WERI-Rb-1 (cell line): ENCODE measurements around the gene SNAP47.

Experiments used
- DNase-seq: peaks from one replicate; pipeline ENCODE4 v3.0.0-alpha.2; 2020
- H3K27ac ChIP-seq: fragments of 250-450 bp; sonication (Bioruptor Pico); 2 replicates; pipeline ENCODE4 v1.5.1; 2020; ENCODE audit warnings: mild to moderate bottlenecking, moderate library complexity
- H3K27me3 ChIP-seq: fragments of 250-450 bp; sonication (Bioruptor Pico); 2 replicates; pipeline ENCODE4 v1.5.1; 2021; ENCODE audit warnings: mild to moderate bottlenecking, low read depth, moderate library complexity; ENCODE audit not compliant: insufficient read depth, severe bottlenecking
- H3K36me3 ChIP-seq: fragments of 250-450 bp; sonication (Bioruptor Pico); 2 replicates; pipeline ENCODE4 v1.5.1; 2020; ENCODE audit warnings: mild to moderate bottlenecking, moderate library complexity
- H3K4me3 ChIP-seq: 2 replicates; pipeline ENCODE4 v1.5.1; 2011; ENCODE audit warnings: low read depth, mild to moderate bottlenecking, control low read depth, low read length
- H3K9me3 ChIP-seq: fragments of 250-450 bp; sonication (Bioruptor Pico); 2 replicates; pipeline ENCODE4 v1.5.1; 2021; ENCODE audit warnings: mild to moderate bottlenecking, moderate library complexity; ENCODE audit not compliant: severe bottlenecking
- CTCF ChIP-seq: IDR thresholded peaks from 2 replicates; pipeline ENCODE4 v1.5.1; 2011; ENCODE audit warnings: low read depth, mild to moderate bottlenecking, control low read depth, inconsistent platforms, low read length

SNAP47 gene

DNA sequence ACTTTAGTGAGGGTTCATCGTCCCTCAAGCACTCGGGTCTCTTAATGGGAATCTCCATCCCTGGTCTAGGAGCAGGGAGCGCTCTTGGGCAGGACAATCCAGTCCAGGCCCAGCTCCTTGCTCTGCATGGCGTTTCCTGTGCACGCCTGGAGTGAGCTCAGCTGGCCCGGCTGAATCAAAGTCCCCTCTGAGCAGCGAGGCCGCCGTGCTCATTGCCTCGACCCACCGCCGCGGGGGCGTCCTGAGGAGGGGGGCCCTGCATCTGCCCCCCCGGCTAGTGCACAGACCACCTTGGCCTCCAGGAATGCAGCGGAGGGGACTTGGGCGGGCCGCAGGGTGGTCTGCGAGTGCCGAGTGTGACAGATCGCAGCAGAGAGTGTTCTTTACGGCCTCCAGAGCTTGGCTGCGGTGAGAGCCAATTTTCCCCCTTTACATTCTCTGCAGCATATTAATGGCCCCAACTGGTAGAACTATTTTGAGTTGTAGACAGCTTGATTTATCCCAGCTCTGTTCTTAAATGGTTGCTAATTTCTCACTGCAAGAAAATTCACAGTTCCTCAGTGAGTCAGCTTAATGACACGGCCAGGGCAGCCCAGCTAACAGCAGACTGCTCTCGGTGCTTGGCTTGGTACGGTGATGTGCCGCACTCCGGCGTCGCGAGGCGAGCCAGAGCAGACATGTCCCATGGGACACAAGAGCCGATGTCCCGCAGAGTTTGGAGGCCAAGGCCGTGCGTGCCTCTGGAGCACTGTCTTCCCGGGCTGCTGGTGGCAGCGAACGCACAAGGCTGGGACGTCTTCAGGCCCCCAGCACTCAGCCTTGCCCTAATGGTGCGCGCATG lies 39.8 kb downstream of the SNAP47 start:
- Histone ChIP-seq H3K9me3 (no peaks in the 10 kb centered on the region), H3K36me3 (no peaks in the 10 kb centered on the region), H3K4me3 (no peak overlapping the region), H3K27ac (no peak overlapping the region), H3K27me3 (no peaks in the 10 kb centered on the region)
- DNase-seq, result no peak
- no peak for TF ChIP-seq CTCF

GRCh38 chr1:227775841-227776240 lies 40.6 kb downstream of the SNAP47 start:
- Histone ChIP-seq H3K27ac (no peak overlapping the region), H3K36me3 (no peaks in the 10 kb centered on the region), H3K9me3 (no peaks in the 10 kb centered on the region), H3K27me3 (no peaks in the 10 kb centered on the region), H3K4me3 (no peak overlapping the region)
- TF ChIP-seq CTCF, result no peak
- no peak for DNase-seq

- Histone ChIP-seq H3K4me3 (no peak overlapping the region), H3K9me3 (no peaks in the 10 kb centered on the region), H3K27ac (no peak overlapping the region), H3K36me3 (no peaks in the 10 kb centered on the region), H3K27me3 (no peaks in the 10 kb centered on the region)
- no peak for DNase-seq
- no peak for TF ChIP-seq CTCF
Measured at GRCh38 chr1:227776331-227776771, 41.1 kb downstream of the SNAP47 start.

- no peak overlapping the region for H3K27ac ChIP-seq
- TF ChIP-seq CTCF, result no peak
- no peaks in the 10 kb centered on the region for H3K9me3 ChIP-seq
- DNase-seq, result no peak
- H3K36me3 ChIP-seq, result no peaks in the 10 kb centered on the region
- H3K4me3 ChIP-seq, result no peak overlapping the region
- H3K27me3 ChIP-seq, result no peaks in the 10 kb centered on the region
Measured at GRCh38 chr1:227777156-227777555, 41.9 kb downstream of the SNAP47 start.

DNA sequence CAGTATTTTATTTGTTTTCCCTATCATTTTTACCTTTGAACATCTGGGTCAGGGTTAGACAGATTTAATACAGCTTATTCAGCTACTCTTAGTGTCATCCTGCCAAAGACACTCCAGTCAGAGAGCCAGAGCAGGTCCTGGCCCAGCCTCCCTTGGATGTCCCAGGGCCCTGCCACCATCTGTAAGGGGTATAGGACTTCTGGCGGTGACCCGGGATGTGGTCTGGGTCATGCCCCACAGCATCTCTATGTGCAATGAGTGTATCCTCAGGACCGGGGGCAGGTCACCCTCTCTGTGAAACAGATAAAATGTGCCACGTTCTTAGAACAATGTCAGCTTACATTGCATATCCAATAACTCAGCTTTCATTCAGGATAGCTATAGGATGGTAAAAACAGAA lies 42.4 kb downstream of the SNAP47 start:
- Histone ChIP-seq H3K27me3 (no peaks in the 10 kb centered on the region), H3K4me3 (no peak overlapping the region), H3K9me3 (no peaks in the 10 kb centered on the region), H3K27ac (no peak overlapping the region), H3K36me3 (no peaks in the 10 kb centered on the region)
- TF ChIP-seq CTCF, result no peak
- no peak for DNase-seq
